Measurements from ENCODE around the gene SMURF2.
"Not testable (repeated sequence)": the region's sequence is repeated elsewhere in the genome, so short reads cannot be mapped to it uniquely, and the experiment has no call there.

SMURF2 gene

DNA sequence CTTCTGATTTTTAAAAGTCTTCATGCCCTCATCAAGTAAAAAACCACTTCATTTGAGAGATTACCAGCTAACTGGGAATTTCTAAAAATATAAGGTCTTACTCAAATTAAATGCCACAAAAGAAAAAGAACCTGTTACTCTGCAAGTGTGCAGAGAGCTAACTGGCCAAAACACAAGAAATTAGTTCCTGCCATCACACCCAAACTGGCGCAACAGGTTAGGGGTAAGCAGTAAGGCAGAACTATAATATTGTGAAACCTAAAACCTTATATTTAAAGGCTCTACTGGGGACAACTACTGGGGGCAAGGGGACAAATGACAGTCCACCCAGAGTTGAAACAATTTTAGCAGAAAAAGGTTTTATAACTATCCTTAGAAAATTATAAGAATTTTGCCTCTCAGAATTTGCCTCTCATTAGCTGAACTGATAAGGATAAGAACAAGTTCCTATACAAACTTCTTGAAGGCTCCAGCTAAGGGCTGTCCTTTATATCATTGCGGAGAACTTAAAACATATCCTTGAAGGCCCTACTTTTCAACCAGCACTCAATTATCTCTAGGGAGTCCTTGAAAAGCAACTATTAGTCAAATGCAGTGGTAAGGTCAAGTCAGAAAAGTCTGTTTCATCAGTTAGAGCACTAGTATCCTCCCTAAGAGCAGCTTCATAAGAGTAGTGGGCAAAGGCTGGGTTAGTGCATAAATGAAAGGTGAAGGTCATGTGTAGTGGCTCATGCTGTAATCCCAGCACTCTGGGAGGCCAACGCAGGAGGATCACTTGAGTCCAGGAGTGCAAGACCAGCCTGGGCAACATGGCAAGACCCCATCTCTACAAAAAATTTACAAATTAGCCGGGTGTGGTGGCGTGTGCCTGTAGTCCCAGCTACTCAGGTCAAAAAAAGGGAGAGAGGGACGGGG, 31.5 kb downstream of the SMURF2 start:
- DNase-seq (ENCODE audit: low read depth in 2 of 2): no peak

GRCh38 chr17:64628641-64629040, 33.5 kb downstream of the SMURF2 start:
- DNase-seq (ENCODE audit: low read depth in 2 of 2): no peak

DNA sequence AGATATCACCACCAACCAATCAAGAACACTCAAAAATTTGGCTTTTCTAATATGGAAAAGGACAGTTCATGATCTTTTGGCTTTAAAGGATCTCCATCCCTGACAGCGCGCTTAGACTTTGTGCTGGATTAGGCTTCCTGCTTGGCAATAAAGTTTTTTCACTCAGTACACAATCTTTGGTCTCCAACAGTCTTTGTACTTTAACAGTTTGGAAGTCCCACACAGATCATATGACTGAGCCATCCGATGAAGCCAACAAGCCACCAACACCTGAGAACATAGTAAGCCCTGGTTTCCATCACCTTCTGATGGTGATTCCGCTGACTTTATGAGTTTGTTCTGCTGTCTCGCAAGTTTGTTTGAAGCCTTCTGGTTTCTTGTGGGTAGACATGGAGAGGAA, 34.3 kb downstream of the SMURF2 start:
- DNase-seq (ENCODE audit: low read depth in 2 of 2): peak in 1 of 2 donors; percentile 3

- DNase-seq (ENCODE audit: low read depth in 2 of 2): no peak
These were observed 35.3 kb downstream of the SMURF2 start for GRCh38 chr17:64626827-64627226.

- DNase-seq (ENCODE audit: low read depth in 2 of 2): no peak
These were observed 36.6 kb downstream of the SMURF2 start for GRCh38 chr17:64625541-64625940.

DNA sequence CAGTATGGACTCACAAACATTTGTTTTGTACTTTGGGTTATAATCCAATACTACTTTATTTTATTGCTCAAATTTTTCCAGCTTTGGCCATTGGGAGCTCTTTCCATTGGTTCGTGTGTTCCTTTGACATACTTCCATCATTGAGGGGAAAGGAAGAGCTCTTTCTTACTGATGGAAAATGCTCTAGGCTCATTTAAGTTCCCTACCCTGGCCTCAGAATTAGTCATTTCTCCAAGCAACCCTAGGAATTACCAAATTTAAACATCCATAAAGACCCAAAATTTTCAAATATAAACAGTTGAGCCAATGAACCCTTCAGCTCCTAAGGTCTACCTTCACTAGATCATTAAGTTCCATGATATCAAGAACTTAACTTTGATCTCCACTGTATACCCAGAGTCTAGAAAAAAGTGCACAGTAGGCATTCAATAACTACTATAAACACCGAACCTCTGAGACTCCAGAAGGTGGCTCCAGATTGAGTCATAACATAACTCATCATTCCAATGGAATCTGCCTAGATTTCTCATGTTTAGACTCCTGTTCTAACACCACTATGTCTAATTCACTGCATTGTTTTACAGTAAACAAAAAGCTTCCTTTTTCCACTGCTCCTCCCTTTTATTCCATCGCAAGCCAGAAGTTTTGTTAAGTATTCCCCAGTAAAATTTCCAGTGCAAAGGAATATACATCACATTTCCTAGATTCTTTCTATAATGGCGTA, 39.0 kb downstream of the SMURF2 start:
- DNase-seq (ENCODE audit: low read depth in 2 of 2): no peak

DNA sequence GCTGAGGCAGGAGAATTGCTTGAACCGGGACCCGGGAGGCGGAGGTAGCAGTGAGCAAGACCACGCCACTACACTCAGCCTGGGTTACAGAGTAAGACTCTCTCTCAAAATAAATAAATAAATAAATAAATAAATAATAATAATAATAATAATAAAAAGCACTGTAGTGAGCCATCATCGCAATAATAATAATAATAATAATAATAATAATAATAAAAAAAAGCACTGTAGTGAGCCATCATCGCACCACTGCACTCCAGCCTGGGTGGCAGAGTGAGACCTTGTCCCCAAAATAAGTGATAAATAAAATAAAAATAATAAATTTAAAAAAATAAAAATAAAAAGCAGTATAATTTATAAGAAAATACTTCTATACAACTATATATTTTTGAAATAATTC, 40.3 kb downstream of the SMURF2 start:
- DNase-seq (ENCODE audit: low read depth in 2 of 2): no peak

DNA sequence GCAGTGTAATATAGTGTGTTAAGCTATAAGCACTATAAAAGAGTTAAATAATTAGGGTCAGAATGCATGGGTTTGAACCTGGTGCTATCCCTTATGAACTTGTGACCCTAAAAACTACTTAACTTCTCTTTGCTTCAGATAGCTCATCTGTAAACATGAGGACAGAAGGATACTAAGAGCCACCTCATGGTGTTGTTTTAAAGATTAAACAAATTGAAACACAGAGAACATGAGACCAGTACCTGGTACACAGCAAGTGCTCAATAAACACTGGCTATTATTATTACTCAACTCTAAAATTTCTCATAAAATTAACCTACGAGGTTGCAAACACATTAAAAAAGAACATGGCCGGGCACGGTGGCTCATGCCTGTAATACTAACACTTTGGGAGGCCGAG, 43.3 kb downstream of the SMURF2 start:
- DNase-seq (ENCODE audit: low read depth in 2 of 2): no peak

- no peak for DNase-seq (ENCODE audit: low read depth in 2 of 2)
These were observed 44.9 kb downstream of the SMURF2 start for GRCh38 chr17:64617125-64617780.

GRCh38 chr17:64615028-64615677, 47.0 kb downstream of the SMURF2 start:
- DNase-seq (ENCODE audit: low read depth in 2 of 2): no peak

GRCh38 chr17:64614266-64615027, 47.7 kb downstream of the SMURF2 start:
- no peak for DNase-seq (ENCODE audit: low read depth in 2 of 2)

DNA sequence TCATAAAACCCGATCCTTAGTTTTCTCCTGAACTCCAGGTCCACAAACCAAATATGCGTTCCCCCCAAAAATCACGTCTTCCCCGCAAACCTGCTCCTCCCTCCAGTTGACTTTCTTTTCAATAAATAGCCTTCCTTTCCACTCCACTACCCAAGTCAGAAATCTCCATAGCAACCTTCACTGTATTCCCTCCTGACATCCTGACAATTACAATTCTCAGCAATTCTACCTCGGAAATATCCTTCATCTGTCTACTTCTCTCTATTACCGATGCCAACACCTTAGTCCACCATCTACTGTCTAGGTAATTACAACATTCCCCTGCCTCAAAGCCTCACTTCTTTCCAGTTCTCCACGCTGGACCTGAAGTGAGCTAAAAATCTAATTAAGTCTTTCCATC, 50.7 kb downstream of the SMURF2 start:
- DNase-seq (ENCODE audit: low read depth in 2 of 2): no peak

- not testable (repeated sequence) for DNase-seq (ENCODE audit: low read depth in 2 of 2)
These were observed 51.9 kb downstream of the SMURF2 start for GRCh38 chr17:64610244-64610643.

DNA sequence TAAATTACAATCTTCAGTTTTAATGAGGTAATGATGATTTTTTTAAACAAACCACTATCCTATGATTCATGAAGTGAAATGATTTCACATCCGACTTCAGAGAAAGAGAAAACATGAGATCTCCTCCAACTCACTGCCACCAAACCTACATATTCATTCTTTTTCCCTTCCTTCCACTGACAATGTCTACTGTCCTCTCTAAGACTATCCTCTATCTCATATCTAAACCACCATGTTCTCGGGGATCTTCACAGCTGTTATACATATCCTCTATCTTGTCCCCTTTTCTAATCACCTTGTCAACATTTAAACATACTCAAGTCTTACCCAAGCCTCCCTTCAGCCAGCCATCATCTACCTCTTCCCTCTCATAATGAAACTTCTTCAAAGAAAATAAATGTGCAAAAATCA, 53.5 kb downstream of the SMURF2 start:
- no peak for DNase-seq (ENCODE audit: low read depth in 2 of 2)

GRCh38 chr17:64607862-64608565, 54.1 kb downstream of the SMURF2 start:
- DNase-seq (ENCODE audit: low read depth in 2 of 2): no peak

GRCh38 chr17:64604532-64604931, 57.6 kb downstream of the SMURF2 start:
- not testable (repeated sequence) for DNase-seq (ENCODE audit: low read depth in 2 of 2)

GRCh38 chr17:64603987-64604386, 58.1 kb downstream of the SMURF2 start:
- DNase-seq (ENCODE audit: low read depth in 2 of 2): no peak

GRCh38 chr17:64599827-64600226, 62.3 kb downstream of the SMURF2 start:
- DNase-seq (ENCODE audit: low read depth in 2 of 2): no peak

- peak; percentile 19 to 44 for DNase-seq (ENCODE audit: low read depth in 2 of 2)
These were observed 62.9 kb downstream of the SMURF2 start for GRCh38 chr17:64599187-64599676.

DNA sequence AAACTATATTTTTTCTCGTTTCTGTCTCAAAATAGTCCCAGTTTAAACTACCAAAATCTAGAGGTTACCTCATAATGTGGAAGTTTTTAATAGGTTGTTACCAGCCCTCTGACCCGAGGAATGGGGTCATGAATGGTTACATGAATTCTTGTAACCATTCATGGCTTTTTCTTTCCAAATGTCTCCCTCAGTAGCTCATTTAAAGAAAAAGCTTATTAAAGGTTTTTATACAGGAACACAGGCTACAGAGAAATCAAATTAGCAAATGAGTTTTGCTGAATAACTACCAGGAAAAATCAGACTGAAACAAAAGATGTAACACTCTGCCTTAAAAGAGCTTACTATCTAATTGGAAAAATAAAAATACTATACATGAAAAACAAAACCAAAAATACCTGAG, 63.4 kb downstream of the SMURF2 start:
- no peak for DNase-seq (ENCODE audit: low read depth in 2 of 2)

All from stimulated activated CD8-positive, alpha-beta memory T cell treated with anti-CD3 and anti-CD28 coated beads, Interleukin-15, amount 100 ng/mL, for 48 hours (primary cell).